ENCODE results near the gene PRKN. TPM values are rescaled to one million over a fixed set of nuclear protein-coding genes. Genes with fewer than 3 reads are reported as not detected.

PRKN gene
- total RNA-seq, 4 donors from 2014 or later, result 6.3 to 11.9 (median 9.5) TPM

DNA sequence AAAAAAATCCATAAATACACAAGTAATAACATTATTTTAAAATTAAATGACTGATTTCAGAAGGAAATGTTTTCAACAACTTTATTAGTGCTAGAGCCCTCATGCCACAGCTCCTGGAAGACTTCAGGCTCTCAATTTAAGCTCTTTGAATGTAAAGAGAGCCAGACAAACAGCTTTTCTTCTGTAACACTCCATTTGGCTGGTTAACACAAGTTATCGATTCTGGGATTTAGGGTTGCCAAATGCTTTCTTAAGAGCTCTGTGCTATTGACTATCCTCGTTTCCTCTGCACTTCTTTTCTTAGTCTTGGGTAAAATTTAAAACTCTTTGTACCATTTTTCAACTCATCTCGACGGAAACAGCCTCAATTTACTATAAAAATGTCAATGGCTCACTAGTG lies 402.5 kb downstream of the PRKN start:
- no peak for DNase-seq (ENCODE audit: low spot score in 2 of 2)
- TF ChIP-seq POLR2A (IDR thresholded peaks at IDR 0.05), result no peak
- TF ChIP-seq, protein P1, sequence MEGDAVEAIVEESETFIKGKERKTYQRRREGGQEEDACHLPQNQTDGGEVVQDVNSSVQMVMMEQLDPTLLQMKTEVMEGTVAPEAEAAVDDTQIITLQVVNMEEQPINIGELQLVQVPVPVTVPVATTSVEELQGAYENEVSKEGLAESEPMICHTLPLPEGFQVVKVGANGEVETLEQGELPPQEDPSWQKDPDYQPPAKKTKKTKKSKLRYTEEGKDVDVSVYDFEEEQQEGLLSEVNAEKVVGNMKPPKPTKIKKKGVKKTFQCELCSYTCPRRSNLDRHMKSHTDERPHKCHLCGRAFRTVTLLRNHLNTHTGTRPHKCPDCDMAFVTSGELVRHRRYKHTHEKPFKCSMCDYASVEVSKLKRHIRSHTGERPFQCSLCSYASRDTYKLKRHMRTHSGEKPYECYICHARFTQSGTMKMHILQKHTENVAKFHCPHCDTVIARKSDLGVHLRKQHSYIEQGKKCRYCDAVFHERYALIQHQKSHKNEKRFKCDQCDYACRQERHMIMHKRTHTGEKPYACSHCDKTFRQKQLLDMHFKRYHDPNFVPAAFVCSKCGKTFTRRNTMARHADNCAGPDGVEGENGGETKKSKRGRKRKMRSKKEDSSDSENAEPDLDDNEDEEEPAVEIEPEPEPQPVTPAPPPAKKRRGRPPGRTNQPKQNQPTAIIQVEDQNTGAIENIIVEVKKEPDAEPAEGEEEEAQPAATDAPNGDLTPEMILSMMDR (IDR thresholded peaks at IDR 0.05), result no peak
- 76% methylated on average over 4 of the region's 4 CpGs for WGBS, 2 donors
- intact Hi-C loops (cut with DNase I; ENCODE audit: low total_unique reads), result no loop called here
- no peak overlapping the region for H3K4me3 ChIP-seq (ENCODE audit: low read depth, poor library complexity, severe bottlenecking)

DNA sequence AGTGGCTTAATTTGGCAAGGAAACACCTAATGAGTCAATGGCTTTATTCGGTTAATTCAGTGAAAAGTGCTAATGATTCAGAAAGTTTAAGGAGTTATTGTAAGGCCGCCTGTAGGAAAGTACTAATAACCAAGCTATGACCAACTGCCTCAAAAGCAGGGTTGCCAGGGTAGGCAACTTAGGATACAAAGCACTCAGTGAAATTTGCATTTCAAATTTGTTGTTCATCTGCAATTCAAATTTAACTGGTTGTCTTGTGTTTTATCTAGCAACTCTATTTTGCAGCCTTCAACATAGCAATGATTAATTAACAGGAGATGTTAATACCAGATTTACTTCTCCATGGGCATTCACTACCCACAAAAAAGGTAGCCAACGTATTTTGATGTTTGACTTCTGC lies 412.3 kb downstream of the PRKN start:
- DNase-seq (ENCODE audit: low spot score in 2 of 2), result no peak
- H3K4me3 ChIP-seq (ENCODE audit: low read depth, poor library complexity, severe bottlenecking), result no peak overlapping the region
- TF ChIP-seq, protein P1 (IDR thresholded peaks at IDR 0.05), result no peak
- no peak for TF ChIP-seq POLR2A (IDR thresholded peaks at IDR 0.05)
- 88 to 89% methylated on average over 3 of the region's 3 CpGs for WGBS, 2 donors
- intact Hi-C loops (cut with DNase I; ENCODE audit: low total_unique reads), result no loop called here

DNA sequence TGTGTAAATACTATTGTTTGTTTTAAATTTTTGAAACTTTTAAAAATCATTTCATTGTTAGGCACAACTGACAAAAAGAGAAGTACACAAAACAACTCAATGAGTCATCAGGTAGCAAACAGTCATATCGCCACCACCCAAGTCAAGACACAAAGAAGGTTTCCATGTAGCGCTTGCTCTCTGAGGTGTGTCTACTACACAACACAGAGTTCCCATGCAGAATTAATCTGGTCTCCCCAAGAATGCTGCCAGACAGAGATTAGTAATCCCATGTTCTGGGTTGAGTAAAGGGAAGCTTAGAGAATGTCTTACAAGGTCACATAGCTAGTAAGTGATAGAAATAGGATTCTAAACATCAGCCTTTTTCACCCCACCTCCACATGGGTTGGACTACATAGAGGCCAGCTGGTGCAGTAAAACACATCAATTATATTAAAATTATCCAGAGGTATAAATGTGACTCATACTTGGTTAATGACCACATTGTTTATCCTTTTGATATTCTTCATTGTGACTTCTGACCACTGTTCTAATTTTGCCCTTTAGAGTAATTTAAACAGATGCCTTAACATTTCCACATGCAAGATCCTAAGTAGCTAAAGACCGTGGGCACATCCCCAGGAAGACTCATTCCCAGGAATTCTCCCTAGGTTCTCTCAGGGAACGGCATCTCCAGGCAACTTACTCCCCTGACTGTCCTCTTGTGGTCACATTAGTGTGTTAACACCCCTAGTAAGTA lies 413.5 kb downstream of the PRKN start:
- no peak for DNase-seq (ENCODE audit: low spot score in 2 of 2)
- WGBS, 2 donors, result 86% methylated on average over 4 of the region's 4 CpGs
- intact Hi-C loops (cut with DNase I; ENCODE audit: low total_unique reads), result no loop called here
- TF ChIP-seq, protein P1 (IDR thresholded peaks at IDR 0.05), result no peak
- TF ChIP-seq POLR2A (IDR thresholded peaks at IDR 0.05), result no peak
- no peak overlapping the region for H3K4me3 ChIP-seq (ENCODE audit: low read depth, poor library complexity, severe bottlenecking)

DNA sequence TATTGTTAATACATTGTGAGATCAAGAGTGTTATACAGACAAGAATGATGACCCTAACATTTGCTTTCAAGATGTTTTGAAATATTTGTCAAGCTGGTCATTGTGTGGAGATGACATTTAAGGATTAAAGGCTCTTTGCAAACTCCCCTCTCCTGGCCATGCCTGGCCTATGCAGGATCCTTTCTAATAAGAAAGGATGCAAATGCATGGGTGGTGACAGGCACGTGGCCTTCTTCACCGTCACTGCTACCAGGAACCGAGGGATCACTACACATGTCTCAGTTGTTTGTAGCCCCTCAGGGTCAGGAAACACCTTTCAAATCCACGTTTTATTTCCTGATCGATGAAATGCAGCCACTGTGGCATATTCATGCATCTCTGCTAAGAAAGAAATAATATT lies 419.7 kb downstream of the PRKN start:
- intact Hi-C loops (cut with DNase I; ENCODE audit: low total_unique reads), result no loop called here
- TF ChIP-seq, protein P1 (IDR thresholded peaks at IDR 0.05), result no peak
- TF ChIP-seq POLR2A (IDR thresholded peaks at IDR 0.05), result no peak
- no peak overlapping the region for H3K4me3 ChIP-seq (ENCODE audit: low read depth, poor library complexity, severe bottlenecking)
- no peak for DNase-seq (ENCODE audit: low spot score in 2 of 2)
- WGBS, 2 donors, result 62 to 66% methylated on average over 5 of the region's 5 CpGs

DNA sequence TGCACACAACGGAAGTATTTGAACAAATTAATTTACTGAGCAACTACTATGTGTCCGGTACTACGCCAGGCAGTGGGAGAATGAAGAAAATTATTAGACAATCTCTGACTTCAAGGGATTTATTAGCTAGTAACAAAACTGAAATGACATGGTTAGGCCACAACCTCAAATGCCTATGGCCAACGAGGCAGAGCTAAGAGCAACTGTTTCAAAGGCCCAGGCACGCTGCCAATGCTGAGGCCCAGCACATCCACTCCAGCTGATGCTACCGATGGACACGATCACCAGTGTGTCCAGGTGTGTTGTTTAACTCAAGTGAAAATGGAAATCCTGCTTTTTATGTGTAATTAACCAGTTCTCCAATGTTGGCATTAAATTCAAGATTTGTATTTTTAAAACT lies 420.9 kb downstream of the PRKN start:
- no peak overlapping the region for H3K4me3 ChIP-seq (ENCODE audit: low read depth, poor library complexity, severe bottlenecking)
- 88 to 96% methylated on average over 7 of the region's 7 CpGs for WGBS, 2 donors
- intact Hi-C loops (cut with DNase I; ENCODE audit: low total_unique reads), result no loop called here
- TF ChIP-seq, protein P1 (IDR thresholded peaks at IDR 0.05), result no peak
- TF ChIP-seq POLR2A (IDR thresholded peaks at IDR 0.05), result no peak
- no peak for DNase-seq (ENCODE audit: low spot score in 2 of 2)

DNA sequence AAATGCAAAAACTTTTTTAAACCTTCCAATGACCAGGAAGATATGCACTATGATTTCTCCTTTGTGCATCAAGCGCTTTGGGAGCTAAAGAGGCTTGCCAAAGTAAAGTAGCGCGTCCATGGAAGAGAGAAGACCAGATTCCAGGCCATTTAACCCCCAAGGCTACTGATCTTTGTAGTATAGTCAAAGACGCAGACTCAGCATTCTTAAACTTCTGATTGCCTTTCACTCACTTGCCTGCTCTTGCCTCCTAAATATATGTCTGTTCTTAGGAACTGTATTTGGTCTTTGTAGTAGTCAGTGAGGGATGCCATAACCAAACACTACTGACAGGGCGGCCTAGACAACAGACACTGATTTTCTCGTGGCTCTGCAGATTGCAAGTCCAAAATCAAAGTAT lies 426.4 kb downstream of the PRKN start:
- intact Hi-C loops (cut with DNase I; ENCODE audit: low total_unique reads), result no loop called here

More for the DNA sequence above, 426.4 kb downstream of the PRKN start:
- H3K4me3 ChIP-seq (ENCODE audit: low read depth, poor library complexity, severe bottlenecking), result no peak overlapping the region
- TF ChIP-seq, protein P1 (IDR thresholded peaks at IDR 0.05), result no peak
- no peak for TF ChIP-seq POLR2A (IDR thresholded peaks at IDR 0.05)
- no peak for DNase-seq (ENCODE audit: low spot score in 2 of 2)
- 89 to 91% methylated on average over 6 of the region's 6 CpGs for WGBS, 2 donors
